Measurements from ENCODE around the gene THADA. TPM values are rescaled to one million over a fixed set of nuclear protein-coding genes. Genes with fewer than 3 reads are reported as not detected.

THADA gene
- total RNA-seq, 1 donor from 2014 or later: 28.3 TPM

DNA sequence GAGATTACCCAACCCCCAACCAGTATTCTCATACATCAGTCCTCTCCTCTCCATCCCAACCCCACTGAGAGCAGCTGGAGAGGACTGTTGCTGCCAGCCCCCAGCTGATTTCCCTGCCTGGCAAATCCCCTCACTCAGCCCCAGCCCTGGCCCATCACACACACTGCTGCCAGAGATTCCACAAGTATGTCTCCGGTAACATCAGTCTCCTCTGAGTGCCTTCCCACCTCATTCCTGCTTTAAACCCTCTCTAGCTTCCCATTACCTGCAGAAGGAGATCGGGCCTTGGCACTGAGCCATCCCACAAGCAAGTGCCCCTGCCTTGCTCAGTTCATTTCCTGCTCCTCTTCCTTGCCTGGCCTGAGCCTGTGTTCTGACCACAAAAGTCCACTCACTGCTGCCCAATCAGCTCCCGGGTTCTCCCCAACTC is 318.9 kb downstream of the THADA start:
- TF ChIP-seq, protein P1, sequence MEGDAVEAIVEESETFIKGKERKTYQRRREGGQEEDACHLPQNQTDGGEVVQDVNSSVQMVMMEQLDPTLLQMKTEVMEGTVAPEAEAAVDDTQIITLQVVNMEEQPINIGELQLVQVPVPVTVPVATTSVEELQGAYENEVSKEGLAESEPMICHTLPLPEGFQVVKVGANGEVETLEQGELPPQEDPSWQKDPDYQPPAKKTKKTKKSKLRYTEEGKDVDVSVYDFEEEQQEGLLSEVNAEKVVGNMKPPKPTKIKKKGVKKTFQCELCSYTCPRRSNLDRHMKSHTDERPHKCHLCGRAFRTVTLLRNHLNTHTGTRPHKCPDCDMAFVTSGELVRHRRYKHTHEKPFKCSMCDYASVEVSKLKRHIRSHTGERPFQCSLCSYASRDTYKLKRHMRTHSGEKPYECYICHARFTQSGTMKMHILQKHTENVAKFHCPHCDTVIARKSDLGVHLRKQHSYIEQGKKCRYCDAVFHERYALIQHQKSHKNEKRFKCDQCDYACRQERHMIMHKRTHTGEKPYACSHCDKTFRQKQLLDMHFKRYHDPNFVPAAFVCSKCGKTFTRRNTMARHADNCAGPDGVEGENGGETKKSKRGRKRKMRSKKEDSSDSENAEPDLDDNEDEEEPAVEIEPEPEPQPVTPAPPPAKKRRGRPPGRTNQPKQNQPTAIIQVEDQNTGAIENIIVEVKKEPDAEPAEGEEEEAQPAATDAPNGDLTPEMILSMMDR (IDR thresholded peaks at IDR 0.05): no peak
- Mint-ChIP-seq H3K4me1 (ENCODE audit: unreplicated experiment) (peaks cover 33% of the 10 kb centered on the region), H3K36me3 (ENCODE audit: unreplicated experiment) (peaks cover 25% of the 10 kb centered on the region), H3K27ac (ENCODE audit: unreplicated experiment) (peak overlapping the region; percentile 72), H3K4me3 (ENCODE audit: unreplicated experiment) (no peak overlapping the region), H3K9me3 (ENCODE audit: unreplicated experiment) (no peaks in the 10 kb centered on the region), H3K27me3 (ENCODE audit: unreplicated experiment) (no peaks in the 10 kb centered on the region)
- no peak for DNase-seq (ENCODE audit: extremely low spot score, unreplicated experiment)

DNA sequence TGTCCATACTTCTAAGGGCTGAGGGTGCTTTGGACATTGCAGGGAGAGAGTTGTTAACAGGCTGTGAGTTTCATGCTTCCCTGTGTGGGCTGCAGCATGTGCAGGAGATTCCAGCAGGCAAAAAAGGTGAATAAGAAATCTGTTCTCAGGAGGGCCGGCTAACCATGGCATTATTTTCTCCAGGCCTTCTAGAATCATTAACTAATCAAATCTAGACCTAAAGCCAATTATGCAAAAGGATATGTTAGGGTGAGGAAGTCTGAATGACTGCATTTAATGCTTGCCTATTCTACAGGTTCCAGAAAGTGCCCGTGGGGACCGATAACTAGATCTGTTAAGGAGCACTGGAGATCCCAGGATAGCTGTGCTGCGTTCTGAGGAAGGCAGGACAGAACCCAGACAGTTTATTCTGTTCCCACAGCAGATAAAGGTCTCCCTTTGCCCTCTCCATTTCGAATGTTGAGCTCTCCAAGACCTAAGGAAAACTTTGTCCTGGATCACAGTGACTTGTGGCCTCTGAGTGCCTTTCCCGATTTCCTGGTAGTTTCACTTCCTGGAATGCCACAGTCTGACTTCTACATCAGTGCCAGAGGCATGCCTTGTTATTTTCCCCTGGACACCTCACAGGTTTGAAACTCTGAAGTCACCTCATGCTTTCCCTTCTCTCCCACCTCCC is 319.4 kb downstream of the THADA start:
- peaks cover 24% of the 10 kb centered on the region for H3K36me3 Mint-ChIP-seq (ENCODE audit: unreplicated experiment)

DNA sequence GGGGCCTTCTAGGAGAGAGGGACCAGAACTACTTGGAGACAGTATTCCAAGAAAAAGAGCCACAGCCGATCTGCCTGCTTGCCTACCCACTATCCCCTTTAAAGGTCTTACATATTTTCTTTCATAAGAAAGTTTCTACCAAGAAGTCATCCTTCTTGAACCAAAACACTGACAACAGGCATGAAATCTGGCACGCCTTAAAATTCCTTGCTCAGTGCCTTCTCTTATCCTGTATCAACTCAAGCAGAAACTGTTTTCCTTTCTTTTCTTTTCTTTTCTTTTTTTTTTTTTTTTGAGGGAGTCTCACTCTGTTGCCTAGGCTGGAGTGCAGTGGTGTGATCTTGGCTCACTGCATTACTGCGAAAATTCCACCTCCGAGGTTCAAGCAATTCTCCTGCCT is 321.1 kb downstream of the THADA start:
- Mint-ChIP-seq H3K4me3 (ENCODE audit: unreplicated experiment) (no peak overlapping the region), H3K4me1 (ENCODE audit: unreplicated experiment) (peaks cover 45% of the 10 kb centered on the region), H3K27me3 (ENCODE audit: unreplicated experiment) (no peaks in the 10 kb centered on the region), H3K9me3 (ENCODE audit: unreplicated experiment) (no peaks in the 10 kb centered on the region), H3K27ac (ENCODE audit: unreplicated experiment) (no peak overlapping the region), H3K36me3 (ENCODE audit: unreplicated experiment) (peaks cover 14% of the 10 kb centered on the region)
- no peak for DNase-seq (ENCODE audit: extremely low spot score, unreplicated experiment)
- TF ChIP-seq, protein P1 (IDR thresholded peaks at IDR 0.05): no peak

More for the DNA sequence above, 319.4 kb downstream of the THADA start:
- H3K27ac Mint-ChIP-seq (ENCODE audit: unreplicated experiment): peak overlapping the region; percentile 72
- peaks cover 33% of the 10 kb centered on the region for H3K4me1 Mint-ChIP-seq (ENCODE audit: unreplicated experiment)
- no peak overlapping the region for H3K4me3 Mint-ChIP-seq (ENCODE audit: unreplicated experiment)
- TF ChIP-seq, protein P1 (IDR thresholded peaks at IDR 0.05): no peak
- no peak for DNase-seq (ENCODE audit: extremely low spot score, unreplicated experiment)
- no peaks in the 10 kb centered on the region for H3K27me3 Mint-ChIP-seq (ENCODE audit: unreplicated experiment)
- no peaks in the 10 kb centered on the region for H3K9me3 Mint-ChIP-seq (ENCODE audit: unreplicated experiment)

DNA sequence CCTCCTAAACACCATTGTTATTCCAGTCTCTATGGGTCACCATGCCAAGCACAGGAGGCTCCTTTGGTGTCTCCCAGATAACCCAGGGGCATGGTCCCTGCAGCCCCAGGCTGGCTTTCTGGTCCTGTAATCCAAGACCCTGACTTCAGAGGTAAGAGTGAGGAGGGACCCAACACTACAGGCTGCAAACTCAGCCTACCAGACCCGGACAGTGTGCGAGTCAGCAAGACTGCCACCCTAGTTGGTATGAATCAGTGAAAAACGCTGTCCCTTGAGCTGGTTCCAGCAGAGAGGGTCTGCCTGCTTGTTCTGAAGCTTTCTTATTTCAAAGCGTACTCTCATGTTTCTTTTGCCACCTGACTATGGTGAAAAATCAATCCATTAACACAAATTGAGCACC is 321.8 kb downstream of the THADA start:
- H3K27me3 Mint-ChIP-seq (ENCODE audit: unreplicated experiment): no peaks in the 10 kb centered on the region
- DNase-seq (ENCODE audit: extremely low spot score, unreplicated experiment): no peak
- H3K4me3 Mint-ChIP-seq (ENCODE audit: unreplicated experiment): no peak overlapping the region
- no peak overlapping the region for H3K27ac Mint-ChIP-seq (ENCODE audit: unreplicated experiment)
- H3K9me3 Mint-ChIP-seq (ENCODE audit: unreplicated experiment): no peaks in the 10 kb centered on the region
- TF ChIP-seq, protein P1 (IDR thresholded peaks at IDR 0.05): no peak
- H3K36me3 Mint-ChIP-seq (ENCODE audit: unreplicated experiment): peaks cover 7% of the 10 kb centered on the region
- peaks cover 52% of the 10 kb centered on the region for H3K4me1 Mint-ChIP-seq (ENCODE audit: unreplicated experiment)

DNA sequence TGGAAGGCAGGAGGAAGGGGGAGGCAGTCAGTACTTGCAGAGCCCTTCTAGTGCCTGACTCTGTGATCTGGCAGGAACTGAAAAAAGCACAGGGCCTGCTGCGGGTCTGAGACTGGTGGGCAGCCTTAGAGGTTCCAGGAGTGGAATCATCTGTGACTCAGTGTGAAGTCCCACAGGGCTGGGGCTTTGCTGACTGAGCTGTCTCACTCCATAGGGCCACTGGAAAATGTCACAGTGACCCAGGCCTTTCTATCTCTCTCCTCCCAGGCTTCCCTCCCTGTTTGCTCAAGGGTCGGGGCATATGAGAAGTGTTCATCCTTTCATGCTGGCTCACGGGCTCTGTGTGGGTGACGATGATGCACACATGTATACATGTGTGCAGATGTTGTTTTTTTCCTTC is 322.3 kb downstream of the THADA start:
- Mint-ChIP-seq H3K4me1 (ENCODE audit: unreplicated experiment) (peaks cover 57% of the 10 kb centered on the region), H3K27me3 (ENCODE audit: unreplicated experiment) (no peaks in the 10 kb centered on the region), H3K4me3 (ENCODE audit: unreplicated experiment) (no peak overlapping the region), H3K36me3 (ENCODE audit: unreplicated experiment) (peaks cover 4% of the 10 kb centered on the region), H3K27ac (ENCODE audit: unreplicated experiment) (no peak overlapping the region), H3K9me3 (ENCODE audit: unreplicated experiment) (no peaks in the 10 kb centered on the region)
- no peak for DNase-seq (ENCODE audit: extremely low spot score, unreplicated experiment)
- TF ChIP-seq, protein P1 (IDR thresholded peaks at IDR 0.05): no peak

Measured in osteocyte (in vitro differentiated cells).